LNCaP clone FGC (cell line): ENCODE results near the gene IFNAR1.

Source experiments
- DNase-seq: peaks from one replicate; pipeline ENCODE4 v3.0.0-alpha.2; 2011; ENCODE audit warnings: low read depth
- H3K4me3 ChIP-seq: 2 replicates; pipeline ENCODE4 v1.5.1; 2011; ENCODE audit warnings: mild to moderate bottlenecking, low read depth, low read length, control low read depth
- TF ChIP-seq, protein P1 (sequence below): IDR thresholded peaks from 2 replicates; pipeline ENCODE4 v1.5.1; 2012; ENCODE audit warnings: mild to moderate bottlenecking; ENCODE audit not compliant: control insufficient read depth, insufficient read depth; ENCODE audit errors: extremely low read depth

The IFNAR1 gene

GRCh38 chr21:33324291-33325221 lies at the start of gene IFNAR1:
TSS of gene IFNAR1 (plus strand) at chr21:33324970. CDS start at chr21:33325056, 86 bp downstream.
- TF ChIP-seq, protein P1, sequence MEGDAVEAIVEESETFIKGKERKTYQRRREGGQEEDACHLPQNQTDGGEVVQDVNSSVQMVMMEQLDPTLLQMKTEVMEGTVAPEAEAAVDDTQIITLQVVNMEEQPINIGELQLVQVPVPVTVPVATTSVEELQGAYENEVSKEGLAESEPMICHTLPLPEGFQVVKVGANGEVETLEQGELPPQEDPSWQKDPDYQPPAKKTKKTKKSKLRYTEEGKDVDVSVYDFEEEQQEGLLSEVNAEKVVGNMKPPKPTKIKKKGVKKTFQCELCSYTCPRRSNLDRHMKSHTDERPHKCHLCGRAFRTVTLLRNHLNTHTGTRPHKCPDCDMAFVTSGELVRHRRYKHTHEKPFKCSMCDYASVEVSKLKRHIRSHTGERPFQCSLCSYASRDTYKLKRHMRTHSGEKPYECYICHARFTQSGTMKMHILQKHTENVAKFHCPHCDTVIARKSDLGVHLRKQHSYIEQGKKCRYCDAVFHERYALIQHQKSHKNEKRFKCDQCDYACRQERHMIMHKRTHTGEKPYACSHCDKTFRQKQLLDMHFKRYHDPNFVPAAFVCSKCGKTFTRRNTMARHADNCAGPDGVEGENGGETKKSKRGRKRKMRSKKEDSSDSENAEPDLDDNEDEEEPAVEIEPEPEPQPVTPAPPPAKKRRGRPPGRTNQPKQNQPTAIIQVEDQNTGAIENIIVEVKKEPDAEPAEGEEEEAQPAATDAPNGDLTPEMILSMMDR, result no peak
- DNase-seq, result peak; percentile 83
- peak within 1 kb of the TSS; percentile 94 for H3K4me3 ChIP-seq

DNA sequence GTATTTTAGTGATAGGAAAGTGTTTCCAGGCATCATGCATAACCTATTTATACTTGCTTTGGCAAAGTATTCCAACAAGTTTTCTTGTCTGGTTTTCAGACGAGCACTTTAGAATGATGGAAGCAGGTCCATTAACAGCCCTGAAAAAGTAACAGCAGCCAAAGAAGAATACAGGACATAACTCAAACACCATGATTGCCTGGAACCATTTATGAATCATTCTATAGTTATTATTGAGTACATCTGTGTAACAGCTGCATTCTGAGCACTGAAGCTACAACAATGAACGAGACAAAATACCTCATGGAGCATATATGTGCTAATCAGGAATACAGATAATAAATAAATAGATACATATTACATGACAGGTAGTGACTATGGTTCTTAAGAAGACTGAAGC lies 46.0 kb upstream of the IFNAR1 start:
- DNase-seq, result no peak
- TF ChIP-seq, protein P1, result no peak
- no peak overlapping the region for H3K4me3 ChIP-seq

DNA sequence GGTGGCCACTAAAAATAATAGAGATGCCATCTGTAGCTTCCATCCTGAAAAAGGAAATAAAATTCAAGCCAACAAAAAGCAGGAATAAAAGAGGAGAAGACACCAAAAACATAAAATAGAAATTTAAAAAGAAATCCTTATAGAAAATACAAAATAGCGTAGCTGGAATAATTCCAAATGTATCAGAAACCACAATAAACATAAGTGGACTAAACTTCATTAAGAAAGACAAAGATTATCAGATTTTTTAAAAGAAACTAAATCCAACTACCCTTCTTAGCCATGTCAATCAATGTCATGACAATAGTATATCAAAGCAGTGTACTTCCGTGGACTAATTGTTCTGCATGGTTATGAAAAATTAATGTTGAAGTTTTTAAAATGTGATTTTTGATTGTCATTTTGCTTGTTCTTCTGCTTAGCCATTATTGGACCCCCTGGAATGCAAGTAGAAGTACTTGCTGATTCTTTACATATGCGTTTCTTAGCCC lies 45.4 kb upstream of the IFNAR1 start:
- no peak for DNase-seq
- no peak overlapping the region for H3K4me3 ChIP-seq
- TF ChIP-seq, protein P1, result no peak

DNA sequence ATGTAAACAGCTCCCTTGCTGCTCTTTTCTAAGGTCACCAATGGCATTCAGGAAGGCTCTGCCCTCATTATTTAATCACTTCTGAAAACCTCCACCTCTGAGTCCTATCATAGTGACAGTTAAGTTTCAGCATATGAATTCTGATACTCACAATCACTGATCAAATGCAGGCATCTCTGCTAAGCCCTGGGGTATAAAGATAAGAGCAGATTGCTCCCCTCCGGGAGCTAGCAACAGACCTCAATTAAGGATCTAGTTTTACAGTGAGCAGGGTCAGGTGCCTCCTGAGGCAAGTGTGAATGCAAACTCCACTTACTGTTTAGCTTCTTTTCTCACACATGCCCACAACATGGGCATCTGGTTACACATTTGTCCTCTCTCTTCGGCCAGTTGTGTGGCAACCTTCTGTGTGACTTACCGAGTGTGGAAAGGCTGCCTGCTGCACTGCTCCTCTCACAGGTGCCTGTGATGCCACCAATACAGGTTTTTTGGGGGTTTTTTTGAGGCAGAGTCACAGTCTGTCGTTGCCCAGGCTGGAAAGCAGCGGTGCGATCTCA lies 43.6 kb upstream of the IFNAR1 start:
- H3K4me3 ChIP-seq, result no peak overlapping the region
- TF ChIP-seq, protein P1, result no peak

GRCh38 chr21:33283203-33283602 lies 41.6 kb upstream of the IFNAR1 start:
- H3K4me3 ChIP-seq, result no peak overlapping the region
- TF ChIP-seq, protein P1, result no peak
- no peak for DNase-seq

More for the DNA sequence above, 43.6 kb upstream of the IFNAR1 start:
- DNase-seq, result no peak

DNA sequence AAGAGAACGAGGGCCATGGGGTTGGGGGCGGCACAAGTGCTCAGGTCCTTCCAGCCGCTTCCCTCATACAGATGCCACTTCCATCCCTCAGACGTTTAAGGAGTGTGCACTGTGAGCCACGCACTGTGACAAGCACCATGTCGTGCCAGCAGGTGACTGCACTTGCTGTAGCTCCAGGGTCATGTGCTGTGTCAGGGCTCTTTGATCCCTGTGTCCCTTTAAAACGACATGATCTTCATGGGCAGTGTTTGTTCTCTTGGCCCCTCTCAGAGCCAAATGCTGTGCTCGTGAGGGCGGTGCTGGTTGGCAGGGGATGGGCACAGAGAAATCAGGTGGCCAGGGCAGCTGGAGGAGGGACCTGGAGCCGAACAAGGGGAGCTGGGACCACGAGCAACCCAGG lies 38.7 kb upstream of the IFNAR1 start:
- no peak for DNase-seq
- no peak overlapping the region for H3K4me3 ChIP-seq
- TF ChIP-seq, protein P1, result no peak
